Mesenchymal stem cell (in vitro differentiated cells and primary cell): ENCODE results near the gene CDC42BPB. TPM values are rescaled to one million over a fixed set of nuclear protein-coding genes. Genes with fewer than 3 reads are reported as not detected.

ENCODE experiments used
- DNase-seq: peaks from one replicate; pipeline ENCODE4 v3.0.0-alpha.2; 2013
- H2AFZ ChIP-seq: one replicate; pipeline ENCODE4 v1.6.1; 2013; ENCODE audit warnings: low read depth, mild to moderate bottlenecking, control low read depth, inconsistent platforms, low read length, moderate library complexity
- H2AK5ac ChIP-seq: 2 replicates; pipeline ENCODE4 v1.6.1; 2013; ENCODE audit warnings: low read length, moderate library complexity, mild to moderate bottlenecking, inconsistent platforms; ENCODE audit not compliant: severe bottlenecking
- H2BK120ac ChIP-seq: one replicate; pipeline ENCODE4 v1.6.1; 2013; ENCODE audit warnings: low read depth, mild to moderate bottlenecking, inconsistent platforms, low read length, moderate library complexity
- H2BK12ac ChIP-seq, 2 experiments: one replicate each; pipeline ENCODE4 v1.6.1; 2013; ENCODE audit warnings: inconsistent platforms in 2 of 2, low read length in 2 of 2, mild to moderate bottlenecking in 2 of 2, moderate library complexity in 2 of 2, control low read depth in 1 of 2
- H2BK15ac ChIP-seq: one replicate; pipeline ENCODE4 v1.6.1; 2013; ENCODE audit warnings: mild to moderate bottlenecking, low read depth, inconsistent platforms; ENCODE audit not compliant: poor library complexity, severe bottlenecking
- H2BK5ac ChIP-seq: 2 replicates; pipeline ENCODE4 v1.6.1; 2013; ENCODE audit warnings: low read depth, mild to moderate bottlenecking, low read length, control low read depth, inconsistent platforms; ENCODE audit not compliant: poor library complexity, severe bottlenecking
- H3K14ac ChIP-seq, 2 experiments: one replicate each; pipeline ENCODE4 v1.6.1; 2013; ENCODE audit warnings: inconsistent platforms in 2 of 2, low read length in 2 of 2, control low read depth in 1 of 2, mild to moderate bottlenecking in 1 of 2, moderate library complexity in 1 of 2
- H3K18ac ChIP-seq, 2 experiments: one replicate each; pipeline ENCODE4 v1.6.1; 2013; ENCODE audit warnings: inconsistent platforms in 2 of 2, low read length in 2 of 2, control low read depth in 1 of 2, low read depth in 1 of 2, mild to moderate bottlenecking in 1 of 2
- H3K23ac ChIP-seq, 2 experiments: one replicate each; pipeline ENCODE4 v1.6.1; 2013; ENCODE audit warnings: inconsistent platforms in 2 of 2, low read length in 2 of 2, mild to moderate bottlenecking in 2 of 2, moderate library complexity in 2 of 2, control low read depth in 1 of 2
- H3K27ac ChIP-seq: 2 replicates; pipeline ENCODE4 v1.5.1; 2013; ENCODE audit warnings: mild to moderate bottlenecking, moderate library complexity, low read length, control low read depth, inconsistent platforms; ENCODE audit not compliant: poor library complexity, severe bottlenecking
- H3K27me3 ChIP-seq, 2 experiments: 2 replicates each; pipeline versions ENCODE4 v1.6.1 to v1.7.0; 2013; ENCODE audit warnings: low read length in 2 of 2, mild to moderate bottlenecking in 2 of 2, moderate library complexity in 2 of 2, control low read depth in 1 of 2, inconsistent platforms in 1 of 2; ENCODE audit not compliant: control insufficient read depth in 1 of 2, insufficient read depth in 1 of 2
- H3K36me3 ChIP-seq, 2 experiments: 2 replicates each; pipeline versions ENCODE4 v1.6.1 to v1.7.0; 2013; ENCODE audit warnings: low read length in 2 of 2, control low read depth in 1 of 2, inconsistent platforms in 1 of 2, low read depth in 1 of 2, mild to moderate bottlenecking in 1 of 2; ENCODE audit not compliant: insufficient read depth in 2 of 2, control insufficient read depth in 1 of 2
- H3K4ac ChIP-seq, 2 experiments: one replicate each; pipeline ENCODE4 v1.6.1; 2013; ENCODE audit warnings: inconsistent platforms in 2 of 2, low read length in 2 of 2, mild to moderate bottlenecking in 2 of 2, moderate library complexity in 2 of 2, control low read depth in 1 of 2, low read depth in 1 of 2
- H3K4me1 ChIP-seq: 2 replicates; pipeline ENCODE4 v1.6.1; 2013; ENCODE audit warnings: low read depth, low read length, control low read depth; ENCODE audit not compliant: control insufficient read depth, insufficient read depth
- H3K4me2 ChIP-seq: 2 replicates; pipeline ENCODE4 v1.6.1; 2013; ENCODE audit warnings: low read length, mild to moderate bottlenecking, inconsistent platforms; ENCODE audit not compliant: poor library complexity, severe bottlenecking
- H3K4me3 ChIP-seq, 2 experiments: 2 replicates each; pipeline versions ENCODE4 v1.5.1 to v1.7.0; 2013; ENCODE audit warnings: low read length in 2 of 2, mild to moderate bottlenecking in 2 of 2, control low read depth in 1 of 2, low read depth in 1 of 2; ENCODE audit not compliant: insufficient read depth in 1 of 2
- H3K79me1 ChIP-seq: replicated peaks from 2 replicates; pipeline ENCODE4 v1.6.1; 2013; ENCODE audit warnings: mild to moderate bottlenecking, control low read depth, low read length, inconsistent platforms; ENCODE audit not compliant: poor library complexity, severe bottlenecking
- H3K9ac ChIP-seq: 2 replicates; pipeline ENCODE4 v1.7.0; 2013; ENCODE audit warnings: mild to moderate bottlenecking, low read length, moderate library complexity
- H3K9me3 ChIP-seq: 2 replicates; pipeline ENCODE4 v1.7.0; 2013; ENCODE audit warnings: mild to moderate bottlenecking, low read length; ENCODE audit not compliant: control insufficient read depth
- H4K8ac ChIP-seq: one replicate; pipeline ENCODE4 v1.6.1; 2013; ENCODE audit warnings: inconsistent platforms, mild to moderate bottlenecking, low read length, moderate library complexity
- H4K91ac ChIP-seq: one replicate; pipeline ENCODE4 v1.6.1; 2013; ENCODE audit warnings: mild to moderate bottlenecking, low read length, inconsistent platforms
- WGBS: methylation state at CpG from one replicate; pipeline ENCODE4 v1.1.7; 2013; ENCODE audit warnings: mixed read lengths; 5-methylcytosine and 5-hydroxymethylcytosine counted together
- polyA plus RNA-seq, 2 experiments: library from polyadenylated mRNA; stranded (reverse); fragments of 200-250 nt; gene quantifications; one replicate each; pipeline ENCODE4 v1.2.3, GENCODE V29; 2013

Gene CDC42BPB, protein sequence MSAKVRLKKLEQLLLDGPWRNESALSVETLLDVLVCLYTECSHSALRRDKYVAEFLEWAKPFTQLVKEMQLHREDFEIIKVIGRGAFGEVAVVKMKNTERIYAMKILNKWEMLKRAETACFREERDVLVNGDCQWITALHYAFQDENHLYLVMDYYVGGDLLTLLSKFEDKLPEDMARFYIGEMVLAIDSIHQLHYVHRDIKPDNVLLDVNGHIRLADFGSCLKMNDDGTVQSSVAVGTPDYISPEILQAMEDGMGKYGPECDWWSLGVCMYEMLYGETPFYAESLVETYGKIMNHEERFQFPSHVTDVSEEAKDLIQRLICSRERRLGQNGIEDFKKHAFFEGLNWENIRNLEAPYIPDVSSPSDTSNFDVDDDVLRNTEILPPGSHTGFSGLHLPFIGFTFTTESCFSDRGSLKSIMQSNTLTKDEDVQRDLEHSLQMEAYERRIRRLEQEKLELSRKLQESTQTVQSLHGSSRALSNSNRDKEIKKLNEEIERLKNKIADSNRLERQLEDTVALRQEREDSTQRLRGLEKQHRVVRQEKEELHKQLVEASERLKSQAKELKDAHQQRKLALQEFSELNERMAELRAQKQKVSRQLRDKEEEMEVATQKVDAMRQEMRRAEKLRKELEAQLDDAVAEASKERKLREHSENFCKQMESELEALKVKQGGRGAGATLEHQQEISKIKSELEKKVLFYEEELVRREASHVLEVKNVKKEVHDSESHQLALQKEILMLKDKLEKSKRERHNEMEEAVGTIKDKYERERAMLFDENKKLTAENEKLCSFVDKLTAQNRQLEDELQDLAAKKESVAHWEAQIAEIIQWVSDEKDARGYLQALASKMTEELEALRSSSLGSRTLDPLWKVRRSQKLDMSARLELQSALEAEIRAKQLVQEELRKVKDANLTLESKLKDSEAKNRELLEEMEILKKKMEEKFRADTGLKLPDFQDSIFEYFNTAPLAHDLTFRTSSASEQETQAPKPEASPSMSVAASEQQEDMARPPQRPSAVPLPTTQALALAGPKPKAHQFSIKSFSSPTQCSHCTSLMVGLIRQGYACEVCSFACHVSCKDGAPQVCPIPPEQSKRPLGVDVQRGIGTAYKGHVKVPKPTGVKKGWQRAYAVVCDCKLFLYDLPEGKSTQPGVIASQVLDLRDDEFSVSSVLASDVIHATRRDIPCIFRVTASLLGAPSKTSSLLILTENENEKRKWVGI (N-terminal part only)
- polyA plus RNA-seq (2013, experiment 1 of 2), result 64.0 TPM
- polyA plus RNA-seq (2013, experiment 2 of 2), result 61.5 TPM

DNA sequence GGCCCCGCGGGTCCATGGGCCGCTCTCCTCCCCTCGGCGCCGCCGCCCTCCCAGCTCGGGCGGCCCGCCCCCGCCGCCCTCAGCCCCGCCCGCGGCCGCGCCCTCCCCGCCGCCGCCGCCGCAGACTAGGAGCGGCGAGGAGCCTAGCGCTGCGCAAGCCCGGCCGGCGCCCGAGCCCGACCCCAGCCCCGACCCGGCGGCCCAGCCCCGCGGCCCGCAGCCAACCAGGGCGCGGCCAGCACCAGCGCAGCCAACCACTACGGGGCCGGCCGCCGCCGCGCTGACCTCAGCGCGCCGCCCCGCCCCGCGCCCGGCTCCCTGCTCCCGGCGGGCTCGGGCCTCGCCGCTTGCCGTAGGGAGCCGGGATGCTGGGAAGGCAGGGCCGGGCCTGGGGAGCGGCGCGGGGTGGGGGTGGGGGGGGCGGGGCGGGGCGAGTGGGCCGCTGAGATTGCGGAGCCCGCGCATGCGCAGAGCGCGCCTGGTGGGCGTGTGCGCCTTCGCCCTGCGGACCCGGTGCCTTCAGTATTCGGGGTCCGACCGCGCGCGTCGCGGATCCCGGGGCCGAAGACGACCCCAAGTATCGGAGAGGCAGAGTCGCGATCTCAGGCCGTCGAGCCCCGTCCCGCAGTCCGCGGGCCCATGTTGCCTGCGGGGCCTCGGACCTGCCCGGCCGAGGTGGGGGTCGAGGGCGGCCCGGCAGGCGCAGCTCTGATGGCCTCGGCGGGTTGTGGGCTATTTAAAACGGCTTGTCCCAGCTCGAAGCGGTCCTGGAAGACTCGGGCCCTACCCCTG lies at the start of gene CDC42BPB:
TSS of gene CDC42BPB (minus strand) at position 178 of the 792 bp plus-strand sequence. CDS start 376 bp downstream, outside the sequence.
- under 1% methylated on average over 49 of the region's 113 CpGs for WGBS
- peak within 1 kb of the TSS; percentile 92 to 93 for H3K4me3 ChIP-seq
- H3K4ac ChIP-seq, result peak within 1 kb of the TSS; percentile 88 to 99
- peak within 1 kb of the TSS; percentile 89 for H2BK15ac ChIP-seq
- H2AFZ ChIP-seq, result peak within 1 kb of the TSS; percentile 66
- H3K18ac ChIP-seq, result peak within 1 kb of the TSS; percentile 95 to 99
- no peak within 1 kb of the TSS for H2AK5ac ChIP-seq
- H2BK12ac ChIP-seq, result peak within 1 kb of the TSS in 1 of 2 experiments; percentile 33
- H3K14ac ChIP-seq, result peak within 1 kb of the TSS; percentile 80 to 100
- H2BK120ac ChIP-seq, result peak within 1 kb of the TSS; percentile 77
- peak within 1 kb of the TSS; percentile 66 for H3K27ac ChIP-seq
- peak within 1 kb of the TSS; percentile 96 for H3K4me2 ChIP-seq
- H3K9me3 ChIP-seq, result no peaks in the 10 kb centered on the region
- H3K27me3 ChIP-seq, result no peaks in the 10 kb centered on the region
- peak within 1 kb of the TSS; percentile 54 for H2BK5ac ChIP-seq
- H4K8ac ChIP-seq, result peak within 1 kb of the TSS; percentile 81
- H3K79me1 ChIP-seq, result peaks cover 15% of the 10 kb centered on the region
- H3K23ac ChIP-seq, result peak within 1 kb of the TSS; percentile 27 to 100
- H3K36me3 ChIP-seq, result peaks cover 7 to 17% of the 10 kb centered on the region in 2 experiments
- DNase-seq, result peak; percentile 89
- H3K9ac ChIP-seq, result peak within 1 kb of the TSS; percentile 94
- peak within 1 kb of the TSS; percentile 92 for H4K91ac ChIP-seq
- peaks cover 20% of the 10 kb centered on the region for H3K4me1 ChIP-seq

DNA sequence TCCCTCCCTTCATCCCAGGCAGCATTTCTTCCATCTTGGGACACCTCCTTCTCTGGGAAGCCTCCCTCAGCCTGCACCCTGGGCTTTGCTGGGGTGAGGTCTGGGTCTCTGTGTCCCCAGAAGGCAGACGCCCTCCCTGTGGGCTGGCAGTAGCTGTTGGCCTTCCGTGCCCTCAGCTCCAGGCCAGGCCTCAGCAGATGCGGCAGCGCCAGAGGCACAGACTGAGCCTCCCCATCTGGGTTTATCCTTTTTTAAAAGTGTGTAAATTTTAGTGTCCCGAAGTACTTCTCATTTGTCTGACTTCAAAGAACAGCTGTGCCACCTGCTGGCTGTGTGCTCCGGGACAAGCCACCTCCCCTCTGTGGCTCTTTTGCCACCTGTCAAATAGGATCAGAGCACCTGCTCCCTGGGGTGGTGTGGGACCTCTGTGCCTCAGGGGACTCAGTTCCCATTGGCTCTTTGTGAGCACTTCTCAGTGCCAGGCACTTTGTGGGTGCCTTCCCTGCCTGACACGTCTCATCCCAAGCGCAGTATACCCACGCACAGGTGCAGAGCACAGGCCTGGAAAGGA lies 48.3 kb upstream of the CDC42BPB start:
- Histone ChIP-seq H3K23ac (no peak overlapping the region), H3K4me1 (peaks cover 37% of the 10 kb centered on the region), H4K91ac (peak overlapping the region; percentile 55), H3K14ac (peak overlapping the region in 1 of 2 experiments; percentile 26), H3K9me3 (no peaks in the 10 kb centered on the region), H2AK5ac (no peak overlapping the region), H3K9ac (no peak overlapping the region), H3K4me3 (no peak overlapping the region), H2AFZ (no peak overlapping the region), H4K8ac (no peak overlapping the region), H3K18ac (no peak overlapping the region), H3K36me3 (no peaks in the 10 kb centered on the region), H3K79me1 (no peaks in the 10 kb centered on the region), H3K4me2 (no peak overlapping the region), H2BK15ac (no peak overlapping the region), H2BK5ac (no peak overlapping the region), H3K27ac (no peak overlapping the region), H2BK120ac (no peak overlapping the region), H3K4ac (no peak overlapping the region), H3K27me3 (peaks cover 0 to 32% of the 10 kb centered on the region in 2 experiments), H2BK12ac (peak overlapping the region in 1 of 2 experiments; percentile 66)
- no peak for DNase-seq
- 86% methylated on average over 9 of the region's 9 CpGs for WGBS

DNA sequence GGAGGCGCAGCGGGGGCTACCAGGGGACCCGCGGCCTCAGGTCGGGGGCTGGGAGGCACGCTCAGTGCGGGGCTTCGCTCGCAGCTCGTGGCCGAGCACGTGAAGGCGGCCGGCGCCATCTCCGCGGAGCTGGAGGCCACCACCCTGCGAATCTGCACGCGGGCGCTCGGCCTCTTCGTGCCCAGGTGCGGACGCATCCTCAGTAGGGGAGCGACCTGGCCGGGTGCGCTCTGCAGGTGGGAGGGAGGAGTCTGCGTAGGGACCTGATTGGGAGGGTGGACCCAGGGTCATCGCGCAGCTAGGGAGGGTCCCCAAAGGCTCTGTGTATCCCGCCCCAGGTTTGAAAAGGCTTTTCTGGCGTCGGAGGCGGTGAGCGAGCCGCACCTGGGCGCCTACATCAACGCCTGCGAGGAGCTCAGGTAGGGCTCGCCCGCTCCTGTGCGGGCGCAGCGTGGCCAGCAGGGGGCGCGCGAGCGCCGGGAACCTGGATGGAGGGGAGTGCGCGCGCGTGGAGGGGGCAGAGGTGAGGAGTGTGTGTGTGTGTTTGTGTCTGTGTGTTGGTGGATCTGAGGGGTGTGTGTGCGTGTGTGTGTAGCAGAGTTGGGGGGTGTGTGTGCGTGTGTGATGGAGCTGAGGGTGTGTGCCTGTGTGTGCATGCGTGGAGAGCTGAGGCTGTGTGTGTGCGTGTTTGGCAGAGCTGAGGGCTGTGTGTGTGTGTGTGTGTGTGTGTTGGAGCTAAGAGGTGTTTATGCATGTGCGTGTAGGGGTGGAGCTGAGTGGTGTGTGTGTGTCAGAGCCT lies 47.5 kb upstream of the CDC42BPB start:
- Histone ChIP-seq H4K91ac (peak overlapping the region; percentile 55), H3K4me1 (peaks cover 29% of the 10 kb centered on the region), H3K27me3 (peaks cover 0 to 32% of the 10 kb centered on the region in 2 experiments), H3K18ac (peak overlapping the region in 1 of 2 experiments; percentile 51), H2BK12ac (peak overlapping the region in 1 of 2 experiments; percentile 65), H3K27ac (no peak overlapping the region), H4K8ac (no peak overlapping the region), H2AFZ (no peak overlapping the region), H2BK5ac (no peak overlapping the region), H3K9ac (no peak overlapping the region), H3K36me3 (no peaks in the 10 kb centered on the region), H3K4ac (no peak overlapping the region), H2BK120ac (no peak overlapping the region), H3K79me1 (no peaks in the 10 kb centered on the region), H3K23ac (peak overlapping the region in 1 of 2 experiments; percentile 87), H3K9me3 (no peaks in the 10 kb centered on the region), H3K4me2 (no peak overlapping the region), H2AK5ac (no peak overlapping the region), H3K14ac (peak overlapping the region in 1 of 2 experiments; percentile 46), H3K4me3 (no peak overlapping the region), H2BK15ac (peak overlapping the region; percentile 9)
- peak; percentile 74 for DNase-seq
- 11% methylated on average over 51 of the region's 59 CpGs for WGBS
